ENCODE data around the gene TRPM7. TPM values are rescaled to one million over a fixed set of nuclear protein-coding genes. Genes with fewer than 3 reads are reported as not detected.

TRPM7 gene
- total RNA-seq, 1 experiment from 2014 or later, result 49.6 TPM

DNA sequence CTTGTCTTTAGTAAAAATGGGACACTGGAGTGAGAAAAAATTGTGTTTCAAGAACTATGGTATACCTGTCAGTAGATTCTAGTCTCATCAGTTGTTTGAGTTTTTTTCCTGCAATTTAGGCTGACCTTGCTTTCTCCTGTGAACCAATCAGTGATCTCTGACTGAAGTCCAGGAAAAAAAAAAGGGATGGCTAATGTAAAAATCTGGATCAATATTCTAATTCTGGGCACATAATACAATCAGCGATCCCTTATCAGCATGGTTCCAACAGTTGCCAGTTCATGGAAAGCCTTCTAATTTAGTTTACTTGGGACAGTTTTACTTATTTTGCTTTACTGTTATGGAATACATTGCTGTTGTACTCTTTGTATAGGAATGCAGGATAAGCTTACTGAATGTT, 17.0 kb downstream of the TRPM7 start:
- H3K4me1 ChIP-seq (ENCODE audit: insufficient read depth, low read length, poor library complexity, severe bottlenecking), result no peaks in the 10 kb centered on the region
- no peak for DNase-seq (ENCODE audit: low spot score)
- TF ChIP-seq, protein P1, sequence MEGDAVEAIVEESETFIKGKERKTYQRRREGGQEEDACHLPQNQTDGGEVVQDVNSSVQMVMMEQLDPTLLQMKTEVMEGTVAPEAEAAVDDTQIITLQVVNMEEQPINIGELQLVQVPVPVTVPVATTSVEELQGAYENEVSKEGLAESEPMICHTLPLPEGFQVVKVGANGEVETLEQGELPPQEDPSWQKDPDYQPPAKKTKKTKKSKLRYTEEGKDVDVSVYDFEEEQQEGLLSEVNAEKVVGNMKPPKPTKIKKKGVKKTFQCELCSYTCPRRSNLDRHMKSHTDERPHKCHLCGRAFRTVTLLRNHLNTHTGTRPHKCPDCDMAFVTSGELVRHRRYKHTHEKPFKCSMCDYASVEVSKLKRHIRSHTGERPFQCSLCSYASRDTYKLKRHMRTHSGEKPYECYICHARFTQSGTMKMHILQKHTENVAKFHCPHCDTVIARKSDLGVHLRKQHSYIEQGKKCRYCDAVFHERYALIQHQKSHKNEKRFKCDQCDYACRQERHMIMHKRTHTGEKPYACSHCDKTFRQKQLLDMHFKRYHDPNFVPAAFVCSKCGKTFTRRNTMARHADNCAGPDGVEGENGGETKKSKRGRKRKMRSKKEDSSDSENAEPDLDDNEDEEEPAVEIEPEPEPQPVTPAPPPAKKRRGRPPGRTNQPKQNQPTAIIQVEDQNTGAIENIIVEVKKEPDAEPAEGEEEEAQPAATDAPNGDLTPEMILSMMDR (conservative IDR thresholded peaks at IDR 0.05; ENCODE audit: low read depth, low read length), result no peak
- TF ChIP-seq EZH2 (IDR thresholded peaks at IDR 0.05; ENCODE audit: borderline replicate concordance, low read depth, low read length, poor library complexity, severe bottlenecking), result no peak
- no peaks in the 10 kb centered on the region for H3K27me3 ChIP-seq (replicated peaks; ENCODE audit: insufficient read depth, low read depth, low read length, poor library complexity)
- no peaks in the 10 kb centered on the region for H3K9me3 ChIP-seq (ENCODE audit: low read depth, low read length, poor library complexity, severe bottlenecking)
- CTCF ChIA-PET, result no interaction called here
- no TSS peak for BruUV-seq (replicated peaks)
- H3K27ac ChIP-seq (ENCODE audit: low read depth, low read length, poor library complexity, severe bottlenecking), result no peak overlapping the region
- POLR2A ChIA-PET (ENCODE audit: low non-redundant PET), result no interaction called here
- no peak overlapping the region for H3K4me3 ChIP-seq (ENCODE audit: low read depth, low read length, poor library complexity, severe bottlenecking)
- intact Hi-C loops (cut with micrococcal nuclease; ENCODE audit: unreplicated experiment), result no loop called here
- H3K36me3 ChIP-seq (ENCODE audit: insufficient read depth, low read length, poor library complexity, severe bottlenecking), result no peaks in the 10 kb centered on the region

DNA sequence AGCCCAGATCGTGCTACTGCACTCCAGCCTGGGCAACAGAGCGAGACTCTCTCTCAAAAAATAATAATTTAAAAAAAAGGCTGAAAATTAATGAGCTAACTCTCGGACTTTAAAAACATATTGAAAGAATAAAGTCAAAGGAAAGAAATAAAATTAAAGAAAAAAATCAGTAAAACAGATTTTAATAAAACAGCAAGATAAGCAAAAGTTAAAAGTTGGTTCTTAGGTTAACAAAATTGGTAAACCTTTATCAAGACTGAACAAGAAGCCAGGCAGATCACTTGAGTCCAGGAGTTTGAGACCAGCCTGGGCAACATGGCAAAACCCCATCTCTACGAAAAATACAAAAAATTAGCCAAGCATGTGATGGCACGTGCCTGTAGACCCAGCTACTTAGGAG, 20.7 kb downstream of the TRPM7 start:
- no peak for TF ChIP-seq EZH2 (IDR thresholded peaks at IDR 0.05; ENCODE audit: borderline replicate concordance, low read depth, low read length, poor library complexity, severe bottlenecking)
- TF ChIP-seq, protein P1 (conservative IDR thresholded peaks at IDR 0.05; ENCODE audit: low read depth, low read length), result no peak
- Histone ChIP-seq H3K36me3 (ENCODE audit: insufficient read depth, low read length, poor library complexity, severe bottlenecking) (peaks cover 14% of the 10 kb centered on the region), H3K27ac (ENCODE audit: low read depth, low read length, poor library complexity, severe bottlenecking) (no peak overlapping the region), H3K27me3 (replicated peaks; ENCODE audit: insufficient read depth, low read depth, low read length, poor library complexity) (no peaks in the 10 kb centered on the region), H3K9me3 (ENCODE audit: low read depth, low read length, poor library complexity, severe bottlenecking) (no peaks in the 10 kb centered on the region), H3K4me1 (ENCODE audit: insufficient read depth, low read length, poor library complexity, severe bottlenecking) (no peaks in the 10 kb centered on the region), H3K4me3 (ENCODE audit: low read depth, low read length, poor library complexity, severe bottlenecking) (no peak overlapping the region)
- intact Hi-C loops (cut with micrococcal nuclease; ENCODE audit: unreplicated experiment), result no loop called here
- ChIA-PET POLR2A (ENCODE audit: low non-redundant PET) (no interaction called here), CTCF (no interaction called here)
- no TSS peak for BruUV-seq (replicated peaks)
- no peak for DNase-seq (ENCODE audit: low spot score)

DNA sequence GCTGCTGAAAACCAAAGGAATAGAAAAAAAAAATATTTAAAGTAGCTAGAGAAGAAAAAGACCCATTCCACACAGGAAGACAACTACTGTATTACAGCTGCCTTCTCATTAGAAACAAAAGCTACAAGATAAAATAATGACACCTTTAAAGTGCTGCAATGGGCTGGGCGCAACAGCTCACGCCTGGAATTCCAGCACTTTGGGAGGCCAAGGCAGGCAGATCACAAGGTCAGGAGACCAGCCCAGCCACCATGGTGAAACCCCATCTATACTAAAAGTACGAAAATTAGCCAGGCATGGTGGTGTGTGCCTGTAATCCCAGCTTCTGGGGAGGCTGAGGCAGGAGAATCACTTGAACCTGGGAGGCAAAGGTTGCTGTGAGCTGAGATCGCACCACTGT, 31.0 kb downstream of the TRPM7 start:
- DNase-seq (ENCODE audit: low spot score), result no peak
- Histone ChIP-seq H3K4me3 (ENCODE audit: low read depth, low read length, poor library complexity, severe bottlenecking) (no peak overlapping the region), H3K27ac (ENCODE audit: low read depth, low read length, poor library complexity, severe bottlenecking) (no peak overlapping the region), H3K27me3 (replicated peaks; ENCODE audit: insufficient read depth, low read depth, low read length, poor library complexity) (no peaks in the 10 kb centered on the region), H3K4me1 (ENCODE audit: insufficient read depth, low read length, poor library complexity, severe bottlenecking) (no peaks in the 10 kb centered on the region), H3K9me3 (ENCODE audit: low read depth, low read length, poor library complexity, severe bottlenecking) (no peaks in the 10 kb centered on the region), H3K36me3 (ENCODE audit: insufficient read depth, low read length, poor library complexity, severe bottlenecking) (peaks cover 44% of the 10 kb centered on the region)
- no TSS peak for BruUV-seq (replicated peaks)
- ChIA-PET CTCF (no interaction called here), POLR2A (ENCODE audit: low non-redundant PET) (no interaction called here)
- intact Hi-C loops (cut with micrococcal nuclease; ENCODE audit: unreplicated experiment), result no loop called here
- TF ChIP-seq EZH2 (IDR thresholded peaks at IDR 0.05; ENCODE audit: borderline replicate concordance, low read depth, low read length, poor library complexity, severe bottlenecking), result no peak
- TF ChIP-seq, protein P1 (conservative IDR thresholded peaks at IDR 0.05; ENCODE audit: low read depth, low read length), result no peak
